Neural cell (in vitro differentiated cells): ENCODE data around the gene POLD4.

Experiments used
- EP300 ChIP-seq: fragments of 450-650 bp; conservative IDR thresholded peaks from 2 replicates; pipeline ENCODE4 v1.6.1; 2014; ENCODE audit warnings: antibody characterized with exemption, mild to moderate bottlenecking, moderate library complexity; ENCODE audit not compliant: poor library complexity, severe bottlenecking
- EZH2 ChIP-seq: fragments of 200-600, 300-800 bp; shearing (Covaris generic), sonication (generic); IDR thresholded peaks from 2 replicates; pipeline ENCODE4 v1.6.1; 2014; ENCODE audit warnings: antibody characterized with exemption, low read length, borderline replicate concordance, mild to moderate bottlenecking; ENCODE audit not compliant: insufficient read depth, poor library complexity, severe bottlenecking
- MXI1 ChIP-seq: fragments of 450-650 bp; conservative IDR thresholded peaks from 2 replicates; pipeline ENCODE4 v1.6.1; 2014; ENCODE audit warnings: antibody characterized with exemption, mild to moderate bottlenecking; ENCODE audit not compliant: poor library complexity, severe bottlenecking
- POLR2AphosphoS5 ChIP-seq: IDR thresholded peaks from 2 replicates; pipeline ENCODE4 v1.6.1; 2012
- RAD21 ChIP-seq: fragments of 450-650 bp; conservative IDR thresholded peaks from 2 replicates; pipeline ENCODE4 v1.6.1; 2014; ENCODE audit warnings: antibody characterized with exemption, mild to moderate bottlenecking, moderate library complexity
- SMC3 ChIP-seq: fragments of 450-650 bp; conservative IDR thresholded peaks from 2 replicates; pipeline ENCODE4 v1.6.1; 2014; ENCODE audit warnings: antibody characterized with exemption, mild to moderate bottlenecking, moderate library complexity; ENCODE audit not compliant: poor library complexity
- TAF1 ChIP-seq: IDR thresholded peaks from 2 replicates; pipeline ENCODE4 v1.6.1; 2012; ENCODE audit warnings: low read depth
- TF ChIP-seq, protein P1 (sequence below): fragments of 450-650 bp; IDR thresholded peaks from 2 replicates; pipeline ENCODE4 v1.5.1; 2014; ENCODE audit warnings: antibody characterized with exemption, mild to moderate bottlenecking, moderate library complexity; ENCODE audit not compliant: poor library complexity, severe bottlenecking
- TF ChIP-seq, protein P2 (sequence below): IDR thresholded peaks from 2 replicates; pipeline ENCODE4 v1.6.1; 2012; ENCODE audit warnings: borderline replicate concordance

- no peak for TF ChIP-seq EZH2
- TF ChIP-seq, protein P1, sequence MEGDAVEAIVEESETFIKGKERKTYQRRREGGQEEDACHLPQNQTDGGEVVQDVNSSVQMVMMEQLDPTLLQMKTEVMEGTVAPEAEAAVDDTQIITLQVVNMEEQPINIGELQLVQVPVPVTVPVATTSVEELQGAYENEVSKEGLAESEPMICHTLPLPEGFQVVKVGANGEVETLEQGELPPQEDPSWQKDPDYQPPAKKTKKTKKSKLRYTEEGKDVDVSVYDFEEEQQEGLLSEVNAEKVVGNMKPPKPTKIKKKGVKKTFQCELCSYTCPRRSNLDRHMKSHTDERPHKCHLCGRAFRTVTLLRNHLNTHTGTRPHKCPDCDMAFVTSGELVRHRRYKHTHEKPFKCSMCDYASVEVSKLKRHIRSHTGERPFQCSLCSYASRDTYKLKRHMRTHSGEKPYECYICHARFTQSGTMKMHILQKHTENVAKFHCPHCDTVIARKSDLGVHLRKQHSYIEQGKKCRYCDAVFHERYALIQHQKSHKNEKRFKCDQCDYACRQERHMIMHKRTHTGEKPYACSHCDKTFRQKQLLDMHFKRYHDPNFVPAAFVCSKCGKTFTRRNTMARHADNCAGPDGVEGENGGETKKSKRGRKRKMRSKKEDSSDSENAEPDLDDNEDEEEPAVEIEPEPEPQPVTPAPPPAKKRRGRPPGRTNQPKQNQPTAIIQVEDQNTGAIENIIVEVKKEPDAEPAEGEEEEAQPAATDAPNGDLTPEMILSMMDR: no peak
- no peak for TF ChIP-seq EP300
- TF ChIP-seq, protein P2, sequence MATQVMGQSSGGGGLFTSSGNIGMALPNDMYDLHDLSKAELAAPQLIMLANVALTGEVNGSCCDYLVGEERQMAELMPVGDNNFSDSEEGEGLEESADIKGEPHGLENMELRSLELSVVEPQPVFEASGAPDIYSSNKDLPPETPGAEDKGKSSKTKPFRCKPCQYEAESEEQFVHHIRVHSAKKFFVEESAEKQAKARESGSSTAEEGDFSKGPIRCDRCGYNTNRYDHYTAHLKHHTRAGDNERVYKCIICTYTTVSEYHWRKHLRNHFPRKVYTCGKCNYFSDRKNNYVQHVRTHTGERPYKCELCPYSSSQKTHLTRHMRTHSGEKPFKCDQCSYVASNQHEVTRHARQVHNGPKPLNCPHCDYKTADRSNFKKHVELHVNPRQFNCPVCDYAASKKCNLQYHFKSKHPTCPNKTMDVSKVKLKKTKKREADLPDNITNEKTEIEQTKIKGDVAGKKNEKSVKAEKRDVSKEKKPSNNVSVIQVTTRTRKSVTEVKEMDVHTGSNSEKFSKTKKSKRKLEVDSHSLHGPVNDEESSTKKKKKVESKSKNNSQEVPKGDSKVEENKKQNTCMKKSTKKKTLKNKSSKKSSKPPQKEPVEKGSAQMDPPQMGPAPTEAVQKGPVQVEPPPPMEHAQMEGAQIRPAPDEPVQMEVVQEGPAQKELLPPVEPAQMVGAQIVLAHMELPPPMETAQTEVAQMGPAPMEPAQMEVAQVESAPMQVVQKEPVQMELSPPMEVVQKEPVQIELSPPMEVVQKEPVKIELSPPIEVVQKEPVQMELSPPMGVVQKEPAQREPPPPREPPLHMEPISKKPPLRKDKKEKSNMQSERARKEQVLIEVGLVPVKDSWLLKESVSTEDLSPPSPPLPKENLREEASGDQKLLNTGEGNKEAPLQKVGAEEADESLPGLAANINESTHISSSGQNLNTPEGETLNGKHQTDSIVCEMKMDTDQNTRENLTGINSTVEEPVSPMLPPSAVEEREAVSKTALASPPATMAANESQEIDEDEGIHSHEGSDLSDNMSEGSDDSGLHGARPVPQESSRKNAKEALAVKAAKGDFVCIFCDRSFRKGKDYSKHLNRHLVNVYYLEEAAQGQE: no peak
- no peak for TF ChIP-seq POLR2AphosphoS5
- TF ChIP-seq RAD21: no peak
- no peak for TF ChIP-seq SMC3
- no peak for TF ChIP-seq MXI1
- no peak for TF ChIP-seq TAF1
Observed at GRCh38 chr11:67349457-67349856, 3.9 kb downstream of the POLD4 start.
